Measurements from ENCODE around the gene ZNF726.
"Not testable (repeated sequence)": the region's sequence is repeated elsewhere in the genome, so short reads cannot be mapped to it uniquely, and the experiment has no call there.

The ZNF726 gene

GRCh38 chr19:23946569-23946968 is 31.9 kb downstream of the ZNF726 start:
- no peak for DNase-seq

DNA sequence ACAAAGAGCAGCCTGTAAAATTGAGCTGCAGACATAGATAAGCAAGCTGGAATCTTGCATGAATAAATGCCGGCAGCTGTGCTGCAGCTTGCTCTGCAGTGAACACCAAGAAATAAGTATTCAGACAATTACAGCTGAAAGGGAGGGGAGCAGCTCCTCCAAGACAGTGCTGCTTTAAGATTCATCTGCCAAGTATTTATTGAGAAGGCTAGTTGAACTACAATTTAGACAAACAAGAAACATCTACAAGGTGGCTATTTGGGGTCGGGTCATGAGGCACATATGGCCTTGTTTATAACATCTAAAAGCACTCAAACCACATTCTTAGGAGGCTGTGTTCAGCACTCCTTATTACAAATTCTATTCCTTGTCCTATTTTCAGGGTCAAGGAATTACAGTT is 34.9 kb downstream of the ZNF726 start:
- DNase-seq = no peak

DNA sequence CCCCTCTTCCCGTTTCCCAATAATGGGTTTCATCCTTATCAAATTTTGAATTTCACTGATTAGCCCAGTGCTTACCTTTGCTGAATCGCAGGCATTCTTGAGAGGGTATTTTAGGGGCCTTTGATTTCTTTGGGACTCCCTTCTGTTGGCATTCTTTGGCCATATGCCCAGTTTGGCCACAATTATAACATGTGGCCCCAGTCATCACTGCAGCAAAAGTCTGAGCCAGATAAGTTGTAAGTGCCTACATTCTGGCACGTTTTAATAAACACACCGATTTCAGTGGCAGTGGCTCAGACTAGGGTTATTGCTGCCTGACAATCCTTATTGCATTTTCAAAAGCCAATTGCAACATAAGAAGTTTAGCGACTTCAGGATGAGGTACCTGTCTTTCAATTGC is 41.4 kb downstream of the ZNF726 start:
- no peak for DNase-seq

DNA sequence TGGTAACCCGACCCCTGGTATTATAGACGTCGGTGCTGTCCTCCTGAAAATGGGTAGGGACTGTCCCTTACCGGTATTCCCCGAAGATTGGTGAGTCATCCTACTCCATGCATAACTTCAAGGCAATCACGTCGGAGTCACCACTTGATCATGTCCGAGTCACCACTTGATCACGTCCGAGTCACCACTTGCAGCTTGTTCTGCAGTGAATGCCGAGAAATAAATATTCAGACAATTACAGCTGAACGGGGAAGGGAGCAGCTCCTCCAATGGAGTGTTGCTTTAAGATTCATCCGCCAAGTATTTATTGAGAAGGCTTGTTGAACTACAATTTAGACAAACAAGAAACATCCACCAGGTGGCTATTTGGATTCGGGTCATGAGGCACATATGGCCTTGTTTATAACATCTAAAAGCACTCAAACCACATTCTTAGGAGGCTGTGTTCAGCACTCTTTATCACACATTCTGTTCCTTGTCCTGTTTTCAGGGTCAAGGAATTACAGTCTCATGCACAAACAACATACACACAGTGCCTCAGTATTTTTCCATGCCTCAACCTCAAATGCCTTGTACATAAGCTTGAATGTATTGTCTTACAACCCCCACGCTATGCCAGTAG is 43.1 kb downstream of the ZNF726 start:
- DNase-seq = no peak

- not testable (repeated sequence) for DNase-seq
These were observed 48.7 kb downstream of the ZNF726 start for GRCh38 chr19:23963396-23963795.

DNA sequence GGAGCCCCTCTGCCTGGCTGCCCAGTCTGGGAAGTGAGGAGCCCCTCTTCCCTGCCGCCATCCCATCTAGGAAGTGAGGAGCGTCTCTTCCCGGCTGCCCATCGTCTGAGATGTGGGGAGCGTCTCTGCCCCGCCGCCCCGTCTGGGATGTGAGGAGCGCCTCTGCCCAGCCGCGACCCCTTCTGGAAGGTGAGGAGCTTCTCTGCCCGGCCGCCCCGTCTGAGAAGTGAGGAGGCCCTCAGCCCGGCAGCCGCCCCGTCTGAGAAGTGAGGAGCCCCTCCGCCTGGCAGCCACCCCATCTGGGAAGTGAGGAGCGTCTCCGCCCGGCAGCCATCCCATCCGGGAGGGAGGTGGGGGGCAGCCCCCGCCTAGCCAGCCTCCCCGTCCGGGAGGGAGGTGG is 49.2 kb downstream of the ZNF726 start:
- not testable (repeated sequence) for DNase-seq

- DNase-seq = not testable (repeated sequence)
These were observed 49.6 kb downstream of the ZNF726 start for GRCh38 chr19:23964334-23964733.

DNA sequence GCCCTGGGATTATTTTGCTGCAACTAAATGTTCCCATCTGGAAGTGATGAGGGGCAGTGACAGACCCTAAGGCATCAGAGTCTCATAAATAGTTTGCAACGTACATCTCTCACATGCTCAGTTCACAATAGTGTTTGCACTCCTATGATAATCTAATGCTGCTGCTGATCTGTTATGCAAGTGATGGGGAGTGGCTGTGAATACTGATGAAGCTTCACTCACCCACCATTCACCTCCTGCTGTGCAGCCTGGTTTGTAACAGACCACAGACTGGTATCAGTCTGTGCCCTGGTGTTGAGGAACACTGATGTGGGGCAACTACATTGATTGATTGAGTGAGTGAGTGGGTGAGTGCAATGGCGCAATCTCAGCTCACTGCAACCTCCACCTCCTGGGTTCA is 54.9 kb downstream of the ZNF726 start:
- no peak for DNase-seq

- DNase-seq = no peak
These were observed 56.9 kb downstream of the ZNF726 start for GRCh38 chr19:23971598-23971997.

DNA sequence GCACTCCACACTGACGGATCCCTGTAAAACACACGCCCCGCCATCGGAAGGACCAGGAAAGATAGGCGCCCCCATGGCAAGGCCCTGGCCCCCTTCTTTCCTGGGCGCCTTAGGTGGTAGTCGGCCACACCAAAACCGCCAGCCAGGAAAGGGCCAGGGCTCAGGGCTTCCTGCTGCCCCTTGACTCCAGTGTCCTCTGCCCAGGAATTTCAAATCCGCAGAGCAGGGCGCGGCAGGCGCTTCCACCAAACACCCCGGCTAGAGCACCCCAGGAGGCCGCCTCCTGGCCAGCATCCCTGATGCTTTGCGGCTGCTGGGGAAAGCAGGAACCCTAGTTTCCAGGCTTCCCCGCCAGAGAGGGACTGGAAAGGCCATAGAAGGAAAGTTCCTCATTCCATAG is 57.5 kb downstream of the ZNF726 start:
- DNase-seq = no peak

GRCh38 chr19:23974941-23975340 is 60.3 kb downstream of the ZNF726 start:
- DNase-seq = no peak

- not testable (repeated sequence) for DNase-seq
These were observed 61.9 kb downstream of the ZNF726 start for GRCh38 chr19:23976631-23977030.

GRCh38 chr19:23977256-23977655 is 62.6 kb downstream of the ZNF726 start:
- not testable (repeated sequence) for DNase-seq

- DNase-seq = no peak
These were observed 63.4 kb downstream of the ZNF726 start for GRCh38 chr19:23978068-23978467.

DNA sequence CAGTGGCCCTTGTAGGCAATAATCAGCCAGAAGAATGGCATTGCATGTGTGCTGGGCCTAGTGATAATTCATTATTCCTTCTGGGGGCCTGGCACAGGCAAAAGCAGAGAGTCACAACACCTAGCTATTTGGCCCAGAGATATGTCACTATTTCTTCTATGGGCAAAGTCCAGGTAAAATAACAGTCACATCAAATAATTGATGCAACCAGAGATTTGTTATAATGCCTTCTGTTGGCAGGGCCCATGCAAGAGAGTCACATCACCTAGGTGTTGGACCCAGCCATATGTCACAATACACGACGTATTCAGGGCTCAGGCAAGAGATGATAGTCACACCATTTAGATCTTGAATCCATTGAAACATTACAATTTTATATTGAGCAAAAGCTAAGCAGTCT is 66.1 kb downstream of the ZNF726 start:
- no peak for DNase-seq

DNA sequence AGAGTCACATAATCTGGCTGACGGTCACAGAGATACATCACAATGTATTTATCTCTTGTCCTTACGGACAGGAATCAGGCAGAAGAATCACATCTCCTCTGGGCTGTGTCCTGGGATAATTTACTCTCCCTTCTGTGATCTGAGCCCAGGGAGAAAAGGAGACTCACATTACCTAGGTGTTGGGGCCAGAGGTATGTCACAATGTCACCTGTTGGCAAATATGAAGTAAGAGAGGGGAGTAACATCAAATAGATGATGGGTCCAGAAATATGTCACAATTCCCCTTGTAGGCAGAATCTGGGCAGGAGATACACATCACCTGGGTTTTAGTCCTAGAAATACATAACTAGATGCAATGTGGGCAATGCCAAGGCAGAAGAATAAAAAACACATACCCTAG is 67.2 kb downstream of the ZNF726 start:
- DNase-seq = no peak

DNA sequence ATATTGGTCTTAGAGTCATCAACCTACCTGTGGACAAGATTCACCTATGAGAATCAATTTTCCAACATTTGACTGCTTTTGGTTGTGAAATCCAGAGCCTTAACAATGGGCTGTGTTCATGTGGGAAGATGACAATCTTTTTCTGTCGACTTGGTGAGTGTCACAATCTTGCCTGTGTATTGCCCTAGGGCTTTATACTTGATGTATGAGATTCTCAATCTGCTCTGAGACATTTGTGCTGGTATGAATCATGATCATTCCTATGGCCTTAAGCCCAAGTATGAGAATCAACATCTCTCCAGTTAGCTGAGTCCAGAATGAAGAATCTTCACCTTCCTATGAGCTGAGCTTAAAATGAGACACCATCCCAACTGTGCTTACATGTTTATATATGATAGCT is 68.7 kb downstream of the ZNF726 start:
- DNase-seq = no peak

Data from Kasumi-1 (cell line).